VCaP (cell line): ENCODE measurements around the gene PTPN9.
"Not testable (repeated sequence)": the region's sequence is repeated elsewhere in the genome, so short reads cannot be mapped to it uniquely, and the experiment has no call there.

Experiments used
- H3K27ac ChIP-seq: fragments of 450-650 bp; 2 replicates; pipeline ENCODE4 v1.5.1; 2017
- TF ChIP-seq, protein P1 (sequence below): fragments of 450-650 bp; conservative IDR thresholded peaks from 2 replicates; pipeline ENCODE4 v1.5.1; 2017; ENCODE audit warnings: mild to moderate bottlenecking, moderate library complexity

Gene PTPN9

DNA sequence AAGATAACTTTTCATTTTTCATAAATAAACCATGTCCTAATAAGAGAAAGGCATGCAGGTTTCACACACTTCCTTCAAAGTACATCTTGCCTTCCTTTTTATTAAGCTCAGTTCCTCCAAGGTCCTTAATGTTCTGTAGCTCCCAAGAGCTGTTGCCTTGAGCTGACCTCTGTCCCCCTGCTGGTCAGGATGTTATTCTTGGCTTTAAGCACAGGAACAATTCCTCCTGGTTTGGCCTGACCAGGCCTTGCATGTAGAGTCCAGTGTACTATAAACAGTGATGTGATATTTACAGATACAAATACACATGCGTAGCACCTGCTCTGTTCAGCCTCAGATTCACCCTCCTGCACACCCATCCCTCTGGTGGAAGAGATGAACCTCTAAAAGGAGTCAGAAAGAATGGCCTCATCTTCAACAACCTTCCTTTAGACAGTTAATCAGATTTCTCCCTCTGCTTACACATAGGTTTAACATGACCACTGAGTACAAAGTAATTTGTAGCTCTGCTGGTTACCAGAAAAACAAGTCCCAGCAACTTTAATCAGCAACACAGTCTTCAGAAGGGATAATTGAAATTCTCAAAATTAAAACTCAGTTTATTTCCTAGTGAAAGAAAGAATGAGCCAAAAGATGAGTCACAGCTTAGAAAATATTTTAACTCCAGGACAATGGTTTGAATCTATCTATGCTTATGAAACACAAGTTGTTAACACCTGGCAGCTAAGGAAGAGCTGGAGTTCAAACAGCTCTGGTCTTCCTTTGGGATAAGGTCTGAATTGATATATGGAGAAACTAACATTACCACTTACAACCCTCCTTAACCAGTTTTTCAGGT lies 46.5 kb downstream of the PTPN9 start:
- TF ChIP-seq, protein P1, sequence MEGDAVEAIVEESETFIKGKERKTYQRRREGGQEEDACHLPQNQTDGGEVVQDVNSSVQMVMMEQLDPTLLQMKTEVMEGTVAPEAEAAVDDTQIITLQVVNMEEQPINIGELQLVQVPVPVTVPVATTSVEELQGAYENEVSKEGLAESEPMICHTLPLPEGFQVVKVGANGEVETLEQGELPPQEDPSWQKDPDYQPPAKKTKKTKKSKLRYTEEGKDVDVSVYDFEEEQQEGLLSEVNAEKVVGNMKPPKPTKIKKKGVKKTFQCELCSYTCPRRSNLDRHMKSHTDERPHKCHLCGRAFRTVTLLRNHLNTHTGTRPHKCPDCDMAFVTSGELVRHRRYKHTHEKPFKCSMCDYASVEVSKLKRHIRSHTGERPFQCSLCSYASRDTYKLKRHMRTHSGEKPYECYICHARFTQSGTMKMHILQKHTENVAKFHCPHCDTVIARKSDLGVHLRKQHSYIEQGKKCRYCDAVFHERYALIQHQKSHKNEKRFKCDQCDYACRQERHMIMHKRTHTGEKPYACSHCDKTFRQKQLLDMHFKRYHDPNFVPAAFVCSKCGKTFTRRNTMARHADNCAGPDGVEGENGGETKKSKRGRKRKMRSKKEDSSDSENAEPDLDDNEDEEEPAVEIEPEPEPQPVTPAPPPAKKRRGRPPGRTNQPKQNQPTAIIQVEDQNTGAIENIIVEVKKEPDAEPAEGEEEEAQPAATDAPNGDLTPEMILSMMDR = peak; percentile 79
- peak overlapping the region; percentile 74 for H3K27ac ChIP-seq

DNA sequence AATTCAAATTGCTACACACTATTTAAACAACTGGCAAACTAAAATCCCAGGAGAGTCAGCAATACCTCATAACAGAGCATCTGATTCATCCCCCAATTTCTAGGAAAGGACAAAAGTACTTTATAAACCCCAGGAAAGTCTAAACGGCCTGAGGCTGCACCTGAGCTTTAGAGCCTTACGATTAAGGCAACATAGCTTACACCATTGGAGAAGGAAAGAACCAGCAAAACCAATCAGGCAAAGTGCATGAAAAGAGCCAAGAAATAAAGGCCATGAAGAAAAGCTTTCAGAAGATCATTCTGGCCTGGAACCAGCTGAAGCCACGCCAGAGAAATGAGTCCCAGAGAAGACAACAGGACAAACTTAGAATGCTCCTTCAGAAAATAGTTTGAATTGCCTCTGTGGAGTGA lies 48.1 kb downstream of the PTPN9 start:
- H3K27ac ChIP-seq = peak overlapping the region; percentile 74
- TF ChIP-seq, protein P1 = no peak

DNA sequence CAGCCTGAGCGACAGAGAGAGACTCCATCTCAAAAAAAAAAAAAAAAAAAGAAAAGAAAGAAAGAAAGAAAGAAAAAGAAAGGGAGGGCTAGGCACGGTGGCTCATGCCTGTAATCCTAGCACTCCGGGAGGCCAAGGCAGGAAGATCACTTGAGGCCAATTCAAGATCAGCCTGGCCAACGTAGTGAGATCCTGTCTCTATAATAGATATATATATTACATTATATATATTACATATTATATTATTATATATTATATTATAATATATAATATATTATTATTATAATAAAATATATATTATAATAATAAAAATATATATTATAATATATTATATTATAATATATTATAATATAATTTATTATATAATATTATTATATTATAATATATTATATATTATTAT lies 48.9 kb downstream of the PTPN9 start:
- H3K27ac ChIP-seq = no peak overlapping the region
- TF ChIP-seq, protein P1 = no peak

- H3K27ac ChIP-seq = not testable (repeated sequence)
Observed at GRCh38 chr15:75525756-75526155, 53.4 kb downstream of the PTPN9 start.

GRCh38 chr15:75523011-75523410 lies 56.1 kb downstream of the PTPN9 start:
- TF ChIP-seq, protein P1 = no peak
- no peak overlapping the region for H3K27ac ChIP-seq

- TF ChIP-seq, protein P1 = no peak
- H3K27ac ChIP-seq = no peak overlapping the region
Observed at GRCh38 chr15:75517233-75517632, 61.9 kb downstream of the PTPN9 start.

DNA sequence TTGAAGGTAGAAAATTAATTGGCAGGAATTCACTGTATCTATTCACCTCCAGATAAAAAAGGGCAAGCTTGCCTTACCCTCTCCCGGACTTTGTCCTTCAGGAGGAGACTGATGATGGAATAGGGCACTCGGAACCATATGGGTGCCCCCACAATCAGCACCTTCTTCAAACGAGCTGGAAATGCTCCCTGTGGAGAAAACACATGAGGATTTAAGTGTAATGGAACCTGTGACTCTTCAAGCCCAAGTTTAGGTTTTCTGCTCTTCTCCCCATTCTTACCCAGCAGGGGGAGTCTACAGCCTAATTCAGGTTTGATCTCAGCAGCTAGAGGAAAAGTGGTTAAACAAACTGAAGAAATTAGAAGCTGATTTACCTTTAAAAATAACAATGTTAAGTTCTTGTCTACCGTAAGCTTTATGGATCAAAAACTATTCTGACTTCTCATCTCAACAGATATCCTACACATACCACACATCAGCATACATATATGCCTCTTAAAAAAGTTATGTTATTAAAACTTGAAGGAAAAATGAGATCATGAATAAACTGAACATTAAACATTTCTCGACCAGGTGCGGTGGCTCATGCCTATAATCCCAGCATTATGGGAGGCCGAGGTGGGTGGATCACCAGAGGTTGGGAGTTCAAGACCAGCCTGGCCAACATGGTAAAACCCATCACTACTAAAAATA lies 70.1 kb downstream of the PTPN9 start:
- H3K27ac ChIP-seq = no peak overlapping the region
- TF ChIP-seq, protein P1 = peak; percentile 92

GRCh38 chr15:75502360-75502759 lies 76.8 kb downstream of the PTPN9 start:
- TF ChIP-seq, protein P1 = no peak
- no peak overlapping the region for H3K27ac ChIP-seq
